ENCODE results near the gene CSRNP2. TPM values are rescaled to one million over a fixed set of nuclear protein-coding genes. Genes with fewer than 3 reads are reported as not detected.

Gene CSRNP2
- total and polyA plus RNA-seq, 2 of the 13 experiments (the other 11 are each of a cell fraction or from before 2014, with no cell fraction given): 4.8 to 7.3 TPM

- TF ChIP-seq ZHX2 (IDR thresholded peaks at IDR 0.05; ENCODE audit: low read depth) (no peak), ZHX2 (CRISPR knock-in tag; IDR thresholded peaks at IDR 0.05; ENCODE audit: borderline replicate concordance) (no peak), ZNF607 (CRISPR knock-in tag; IDR thresholded peaks at IDR 0.05; ENCODE audit: borderline replicate concordance) (no peak), ZFP1 (CRISPR knock-in tag; IDR thresholded peaks at IDR 0.05) (no peak), SRY (CRISPR knock-in tag; IDR thresholded peaks at IDR 0.05) (no peak), AGO1 (IDR thresholded peaks at IDR 0.05; ENCODE audit: low read depth, low read length, poor library complexity, severe bottlenecking) (no peak), ZBTB46 (CRISPR knock-in tag; IDR thresholded peaks at IDR 0.05; ENCODE audit: borderline replicate concordance) (no peak), MED8 (CRISPR knock-in tag; IDR thresholded peaks at IDR 0.05; ENCODE audit: insufficient replicate concordance) (no peak)
Observed at GRCh38 chr12:51013441-51013840, 70.0 kb downstream of the CSRNP2 start (continued).

Measured in HepG2 (cell line).